DOHH2 (cell line): Measurements from ENCODE around the gene CYP17A1.

Source experiments
- CTCF ChIP-seq: fragments of 200-600 bp; sonication (generic); IDR thresholded peaks from one replicate; pipeline ENCODE4 v1.5.1; 2014; ENCODE audit warnings: antibody characterized with exemption, mild to moderate bottlenecking, low read depth, low read length; ENCODE audit not compliant: poor library complexity, severe bottlenecking
- EZH2phosphoT487 ChIP-seq: fragments of 200-600 bp; sonication (generic); IDR thresholded peaks from 2 replicates; pipeline ENCODE4 v1.6.1; 2017; ENCODE audit warnings: borderline replicate concordance, mild to moderate bottlenecking, antibody characterized with exemption, low read length, moderate library complexity, mixed read lengths

- TF ChIP-seq CTCF (no peak), EZH2phosphoT487 (no peak)
Measured at GRCh38 chr10:102841827-102842345, 4.7 kb upstream of the CYP17A1 start.
